Stimulated activated CD4-positive, alpha-beta T cell treated with anti-CD3 and anti-CD28 coated beads, Interleukin-12 subunit alpha, Interleukin-12 subunit beta, amount 100 ng/mL, for 24 hours (primary cell): ENCODE results near the gene NFIC.

ENCODE experiments used
- DNase-seq, 2 experiments: peaks; one replicate each; pipeline ENCODE4 v3.0.0-alpha.2; 2020; ENCODE audit warnings: low read depth in 2 of 2

Gene NFIC

DNA sequence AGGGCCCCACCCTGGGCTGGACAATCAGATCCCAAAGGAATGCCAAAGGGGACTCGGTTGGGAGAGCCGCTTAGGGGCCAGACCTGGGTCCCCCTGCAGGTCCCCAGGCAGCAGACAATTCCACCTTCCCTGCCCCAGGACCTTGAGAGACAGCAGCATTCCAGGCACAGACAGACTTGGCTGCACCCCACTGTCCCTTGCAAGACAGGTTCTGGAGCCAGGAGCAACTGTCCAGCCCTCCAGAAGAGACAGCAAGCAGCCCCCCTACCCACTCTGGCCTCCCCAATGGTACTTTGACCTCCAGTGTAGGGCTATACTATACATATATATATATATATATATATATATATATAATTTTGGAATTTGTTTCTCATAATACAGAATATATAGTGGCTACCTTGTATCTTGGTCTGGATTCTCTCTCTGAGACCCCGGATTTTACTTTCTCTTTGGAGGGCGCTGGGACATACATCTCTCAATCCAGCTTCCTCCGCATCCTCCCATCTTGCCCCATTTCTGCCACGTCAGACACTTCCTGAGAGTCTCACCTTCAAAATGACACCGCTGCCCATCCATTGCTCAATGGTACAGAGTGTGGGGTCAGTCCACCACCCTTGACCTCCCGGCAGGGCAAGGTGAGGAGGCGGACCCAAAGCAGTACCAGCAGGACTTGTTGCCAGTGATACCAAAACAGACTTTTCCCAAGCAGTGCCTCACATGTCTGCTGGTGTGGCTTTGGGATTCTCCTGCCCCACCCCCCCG, 101.2 kb downstream of the NFIC start:
- no peak for DNase-seq

GRCh38 chr19:3468211-3468610, 101.8 kb downstream of the NFIC start:
- no peak for DNase-seq

DNA sequence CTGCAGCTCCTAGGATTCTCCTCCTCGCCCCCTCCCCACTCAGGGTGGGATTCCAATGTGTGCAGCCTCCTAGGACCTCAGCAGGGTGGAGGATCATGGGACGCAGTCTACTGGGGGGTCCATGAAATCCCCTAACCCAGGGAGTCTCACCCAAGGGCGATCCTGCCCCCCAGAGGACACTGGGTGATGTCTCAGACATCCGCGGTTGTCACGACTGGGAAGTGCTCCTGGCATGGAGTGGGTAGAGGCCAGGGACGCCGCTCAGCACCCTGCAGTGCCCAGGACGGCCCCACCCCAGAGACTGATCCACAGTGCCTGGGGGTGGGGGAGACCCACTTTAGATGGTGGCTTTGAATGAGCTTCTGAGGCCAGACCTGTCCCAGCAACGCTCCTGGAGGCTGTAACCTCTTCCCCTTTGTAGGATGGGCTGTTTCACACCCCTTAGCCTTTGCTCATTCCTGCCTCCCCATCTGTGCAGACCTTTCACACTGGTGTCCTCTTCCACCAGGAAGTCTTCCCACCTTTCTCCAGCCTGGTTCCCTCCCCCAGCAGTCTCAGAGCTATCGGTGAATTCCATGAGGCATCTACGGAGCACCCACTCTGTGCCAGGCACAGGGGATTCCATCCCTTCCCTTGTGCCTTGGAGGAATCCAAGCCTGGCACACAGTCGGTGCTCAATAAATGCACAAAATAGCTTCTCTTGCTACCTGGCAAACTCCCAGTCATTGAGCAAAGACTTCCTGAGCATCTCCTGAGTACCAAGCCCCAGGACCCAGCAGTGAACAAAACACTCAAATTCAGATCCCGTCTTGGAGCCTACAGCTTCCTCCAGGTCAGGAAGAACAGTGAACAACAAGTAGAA, 103.5 kb downstream of the NFIC start:
- DNase-seq, result no peak

DNA sequence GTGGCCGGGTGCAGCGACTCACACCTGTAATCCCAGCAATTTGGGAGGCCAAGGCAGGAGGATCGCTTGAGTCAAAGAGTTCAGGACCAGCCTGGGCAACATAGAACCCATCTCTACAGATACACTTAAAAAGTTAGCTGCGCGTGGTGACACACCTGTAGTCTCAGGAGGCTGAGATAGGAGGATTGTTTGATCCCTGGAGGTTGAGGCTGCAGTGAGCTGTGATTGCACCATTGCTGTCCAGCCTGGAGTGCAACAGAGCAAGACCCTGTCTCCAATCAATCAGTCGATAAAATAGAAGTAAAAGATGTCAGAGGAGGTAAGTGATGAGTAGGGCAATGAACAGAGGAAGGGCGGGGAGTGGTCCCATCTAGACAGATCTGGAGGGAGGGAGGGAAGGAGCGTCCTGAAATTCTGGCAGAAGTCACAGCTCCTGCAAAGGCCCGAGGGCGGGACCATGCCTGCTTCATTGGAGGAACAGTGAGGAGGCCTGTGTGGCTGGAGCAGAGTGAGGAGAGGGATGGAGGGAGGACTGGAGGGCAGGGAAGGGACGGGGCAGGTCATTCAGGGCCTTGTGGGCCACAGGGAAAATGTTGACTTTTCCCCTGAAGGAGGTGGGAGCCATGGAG, 104.2 kb downstream of the NFIC start:
- no peak for DNase-seq

DNA sequence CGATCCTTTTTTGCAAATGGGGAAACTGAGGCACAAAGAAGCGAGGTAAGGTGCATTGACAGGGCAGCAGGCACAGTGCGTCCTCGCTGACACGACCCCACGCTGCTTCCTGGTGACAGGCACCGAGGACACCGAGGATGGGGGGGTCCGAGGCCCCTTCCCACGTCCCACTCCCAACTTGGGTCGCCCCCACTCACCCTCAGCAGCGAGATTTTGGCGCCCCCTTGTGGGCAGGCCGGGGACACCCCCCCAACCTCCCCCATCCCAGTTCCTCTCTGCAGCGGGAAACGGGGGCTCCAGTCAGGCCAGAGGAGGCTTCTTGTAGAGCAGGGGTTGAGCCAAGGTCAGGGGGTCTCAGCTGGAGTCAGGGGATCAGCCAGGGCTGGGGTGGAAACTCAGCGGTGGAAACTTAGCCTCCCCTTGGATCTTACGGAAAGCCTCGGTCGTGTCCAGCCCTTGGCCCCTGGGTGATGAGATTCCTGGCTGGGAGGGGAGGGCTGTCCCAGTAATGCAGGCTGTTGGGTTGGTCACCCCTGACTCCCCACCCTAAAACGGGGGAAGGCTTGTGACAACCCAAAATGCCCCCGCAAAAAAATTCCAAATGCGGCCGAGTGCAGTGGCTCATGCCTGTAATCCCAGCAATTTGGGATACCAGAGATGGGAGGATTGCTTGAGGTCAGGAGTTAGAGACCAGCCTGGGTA, 105.7 kb downstream of the NFIC start:
- DNase-seq, result peak in 1 of 2 experiments; percentile 45

DNA sequence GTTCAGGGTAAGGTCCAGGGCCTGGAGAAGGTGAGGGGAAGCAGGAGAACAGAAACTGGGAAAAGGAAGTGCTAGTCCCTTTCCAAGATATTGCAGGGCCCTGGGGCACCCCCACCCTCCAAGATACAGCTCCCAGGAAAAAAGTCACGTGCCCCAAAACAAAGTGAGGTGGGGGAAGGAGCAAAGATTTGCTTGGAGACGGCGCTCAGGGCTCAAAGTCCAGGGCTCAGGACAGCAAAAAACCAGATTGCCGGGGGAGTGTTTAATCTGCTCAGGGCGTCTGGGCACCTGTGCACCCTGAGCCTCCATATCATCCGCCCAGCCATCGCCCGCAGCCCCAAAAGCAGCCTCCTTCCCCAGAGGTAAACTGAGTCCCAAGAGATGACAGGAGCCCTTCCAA, 107.6 kb downstream of the NFIC start:
- DNase-seq, result no peak

- no peak for DNase-seq
These were observed 108.2 kb downstream of the NFIC start for GRCh38 chr19:3474614-3475013.

DNA sequence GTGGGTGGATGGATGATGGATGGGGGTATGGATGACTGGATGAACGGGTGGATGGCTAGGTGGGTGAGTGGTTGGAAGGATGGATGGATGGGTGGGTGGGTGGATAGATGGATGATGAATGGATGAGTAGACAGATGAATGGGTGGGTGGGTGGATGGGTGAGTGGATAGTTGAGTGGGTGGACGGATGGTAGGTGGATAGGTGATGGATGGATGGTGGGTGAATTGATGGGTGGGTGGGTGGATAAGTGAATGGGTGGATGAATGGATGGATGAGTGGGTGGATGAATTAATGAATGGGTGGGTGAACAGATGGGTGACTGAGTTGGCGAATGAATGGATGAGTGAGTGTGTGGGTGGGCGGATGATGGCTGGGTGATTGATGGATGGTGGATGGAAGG, 109.1 kb downstream of the NFIC start:
- DNase-seq, result no peak

DNA sequence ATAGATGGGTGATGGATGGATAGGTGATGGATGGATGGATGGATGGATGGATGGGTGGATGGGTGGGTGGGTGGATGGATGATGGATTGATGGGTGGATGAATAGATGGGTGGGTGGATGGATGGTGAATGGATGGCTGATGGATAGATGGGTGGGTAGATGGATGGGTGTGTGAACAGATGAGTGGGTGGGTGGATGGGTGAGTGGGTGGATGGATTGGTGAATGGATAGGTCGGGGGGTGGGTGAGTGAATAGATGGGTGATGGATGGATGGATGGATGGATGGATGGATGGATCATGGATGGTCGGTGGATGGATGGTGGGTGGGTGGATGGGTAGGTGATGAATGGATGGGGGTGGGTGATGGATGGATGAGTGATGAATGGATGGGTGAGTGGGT, 110.4 kb downstream of the NFIC start:
- no peak for DNase-seq

DNA sequence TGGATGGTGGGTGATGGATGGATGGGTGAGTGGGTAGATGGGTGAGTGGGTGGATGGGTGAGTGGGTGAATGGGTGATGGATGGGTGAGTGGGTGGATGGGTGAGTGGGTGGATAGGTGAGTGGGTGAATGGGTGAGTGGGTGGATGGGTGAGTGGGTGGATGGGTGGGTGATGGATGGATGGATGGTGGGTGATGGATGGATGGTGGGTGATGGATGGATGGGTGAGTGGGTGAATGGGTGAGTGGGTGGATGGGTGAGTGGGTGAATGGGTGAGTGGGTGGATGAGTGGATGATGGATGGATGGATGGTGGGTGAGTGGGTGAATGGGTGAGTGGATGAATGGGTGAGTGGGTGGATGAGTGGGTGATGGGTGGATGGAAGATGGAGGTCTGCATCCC, 111.1 kb downstream of the NFIC start:
- no peak for DNase-seq

- no peak for DNase-seq
These were observed 111.6 kb downstream of the NFIC start for GRCh38 chr19:3477951-3478350.

DNA sequence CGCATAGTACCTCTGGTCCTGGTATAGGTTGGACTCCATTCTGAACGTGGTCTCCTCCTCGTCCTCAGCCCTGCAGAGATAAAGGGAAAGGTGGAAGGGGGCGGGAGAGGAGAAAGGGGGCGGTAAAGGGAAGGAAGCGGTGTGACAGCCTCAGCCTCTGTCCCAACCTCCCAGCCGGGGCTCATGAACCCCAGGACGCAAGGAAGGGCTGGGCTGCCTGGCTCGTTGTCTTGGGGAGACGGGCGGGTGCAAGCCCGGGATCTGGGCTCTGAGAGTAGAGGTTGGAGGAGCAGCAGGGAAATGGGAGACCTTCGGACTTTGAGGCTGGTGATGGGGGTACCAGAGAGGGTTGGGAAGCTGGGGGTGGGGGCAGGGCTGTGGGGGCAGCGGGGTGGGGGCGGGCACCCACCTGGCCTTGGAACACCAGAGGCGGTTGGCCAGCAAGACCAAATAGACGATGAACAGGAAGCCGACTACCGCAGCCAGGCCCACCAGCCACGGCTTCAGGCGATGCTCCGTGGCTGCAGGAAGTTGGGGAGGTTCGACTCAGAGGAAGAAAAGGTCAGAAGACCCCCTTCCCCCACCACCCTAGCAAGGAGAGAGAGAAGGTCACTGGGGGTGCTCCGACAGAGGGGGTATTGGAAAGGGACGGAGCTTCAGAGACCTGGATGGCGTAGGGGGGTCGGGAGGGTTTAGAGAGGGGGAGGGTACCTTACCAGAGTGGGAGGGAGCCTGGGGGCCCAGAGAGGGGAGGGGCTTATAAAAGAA, 112.2 kb downstream of the NFIC start:
- no peak for DNase-seq

DNA sequence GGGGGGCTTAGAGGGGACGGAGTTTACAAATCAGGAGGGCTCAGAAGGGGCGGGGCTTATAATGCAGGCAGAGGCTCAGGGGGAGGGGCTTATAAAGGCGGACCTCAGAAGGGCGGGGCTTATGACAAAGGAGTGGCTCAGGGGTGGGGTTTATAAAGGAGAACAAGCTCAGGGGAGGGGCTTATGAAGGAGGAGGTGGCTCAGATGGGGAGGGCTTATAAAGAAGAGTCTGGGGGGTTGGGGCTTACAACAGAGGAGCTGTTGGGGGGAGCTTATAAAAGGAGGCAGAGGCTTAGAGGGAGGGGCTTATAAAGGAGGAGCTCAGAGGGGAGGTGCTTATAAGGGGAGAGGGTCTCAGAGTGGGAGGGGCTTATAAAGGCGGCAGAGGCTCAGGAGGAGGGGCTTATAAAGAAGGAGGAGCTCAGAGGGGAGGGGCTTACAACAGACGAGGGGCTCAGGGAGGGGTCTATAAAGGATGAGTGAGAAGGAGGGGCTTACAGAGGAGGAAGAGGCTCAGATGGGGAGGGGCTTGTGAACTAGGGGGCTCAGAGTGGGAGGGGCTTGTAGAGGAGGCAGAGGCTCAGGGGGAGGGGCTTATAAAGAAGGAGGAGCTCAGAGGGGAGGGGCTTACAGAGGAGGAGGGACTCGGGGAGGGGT, 112.9 kb downstream of the NFIC start:
- no peak for DNase-seq

GRCh38 chr19:3479834-3480215, 113.4 kb downstream of the NFIC start:
- no peak for DNase-seq

GRCh38 chr19:3480383-3481091, 114.2 kb downstream of the NFIC start, which contains the start of gene SMIM24:
TSS of gene SMIM24 (minus strand) at chr19:3480525. CDS start at chr19:3480463, 62 bp downstream.
- no peak for DNase-seq

DNA sequence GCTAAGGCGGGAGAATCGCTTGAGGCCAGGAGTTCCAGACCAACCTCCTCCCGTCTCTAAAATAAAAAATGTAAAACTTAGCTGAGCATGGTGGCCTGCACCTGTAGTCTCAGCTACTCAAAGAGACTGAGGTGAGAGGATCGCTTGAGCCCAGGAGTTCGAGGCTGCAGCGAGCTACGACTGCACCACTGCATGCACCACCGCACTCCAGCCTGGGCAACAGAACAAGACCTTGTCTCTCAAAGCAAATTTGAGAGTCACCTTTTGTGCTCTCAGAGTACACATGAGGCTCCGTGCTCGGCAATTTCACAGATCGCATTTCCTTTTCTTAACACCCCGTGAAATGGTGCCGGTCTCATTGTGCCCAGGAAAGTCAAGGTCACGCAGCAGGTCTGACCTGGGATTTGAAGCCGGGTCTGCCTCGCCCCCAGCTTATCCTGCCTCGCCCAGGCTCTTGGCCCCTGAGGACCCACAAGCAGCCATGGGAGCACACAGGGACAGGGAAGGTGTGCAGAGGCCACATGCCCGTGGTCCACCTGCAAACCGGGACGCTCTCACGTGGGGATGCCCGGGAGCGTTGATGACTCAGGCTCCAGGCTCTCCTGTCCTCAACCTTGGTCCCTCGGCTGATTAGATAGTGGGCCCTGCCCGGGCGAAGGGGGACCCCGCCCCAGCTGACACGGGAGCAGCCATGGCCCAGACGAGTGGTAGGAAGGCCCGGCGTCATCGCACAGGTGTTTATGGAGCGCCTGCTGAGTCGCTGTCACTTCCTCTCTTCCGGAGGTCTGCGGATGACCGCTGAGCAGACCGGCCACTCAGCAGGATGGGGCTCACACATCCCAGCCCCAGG, 115.1 kb downstream of the NFIC start:
- no peak for DNase-seq

DNA sequence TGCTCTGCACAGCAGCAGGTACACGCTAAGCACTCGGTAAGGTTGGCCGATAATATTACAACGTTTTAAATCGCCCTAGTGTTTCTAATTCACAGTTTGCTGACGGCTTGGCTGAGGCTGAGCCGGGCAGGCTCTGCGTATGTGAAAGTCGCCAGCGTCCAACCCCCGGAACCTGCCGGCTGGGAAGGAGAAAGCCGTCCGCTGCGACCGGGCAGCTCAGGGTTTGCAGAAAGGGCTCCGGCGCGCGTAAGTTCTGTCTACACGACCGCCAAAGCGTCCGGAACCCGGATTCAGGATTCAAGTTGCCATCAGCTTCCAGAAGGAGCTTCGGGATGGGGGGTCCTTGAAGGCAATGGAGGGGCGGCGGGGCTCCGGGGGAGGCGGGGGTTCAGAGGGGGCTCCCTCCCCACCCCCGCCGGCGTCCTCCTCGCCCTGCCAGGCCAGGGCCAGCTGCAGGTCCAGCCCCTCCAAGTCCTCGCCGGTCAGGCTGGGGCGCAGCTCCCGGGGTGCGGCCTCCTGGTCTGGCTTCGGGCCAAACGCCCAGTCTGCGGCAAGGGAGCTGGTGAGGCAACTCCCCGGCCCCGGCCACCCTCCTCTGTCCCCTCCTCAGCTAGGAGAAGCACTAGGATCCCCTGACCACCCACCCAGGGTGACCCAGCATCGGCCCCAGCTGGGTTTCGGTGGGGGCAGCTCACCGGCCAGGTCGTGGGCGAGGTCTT, 116.3 kb downstream of the NFIC start:
- DNase-seq, result no peak

DNA sequence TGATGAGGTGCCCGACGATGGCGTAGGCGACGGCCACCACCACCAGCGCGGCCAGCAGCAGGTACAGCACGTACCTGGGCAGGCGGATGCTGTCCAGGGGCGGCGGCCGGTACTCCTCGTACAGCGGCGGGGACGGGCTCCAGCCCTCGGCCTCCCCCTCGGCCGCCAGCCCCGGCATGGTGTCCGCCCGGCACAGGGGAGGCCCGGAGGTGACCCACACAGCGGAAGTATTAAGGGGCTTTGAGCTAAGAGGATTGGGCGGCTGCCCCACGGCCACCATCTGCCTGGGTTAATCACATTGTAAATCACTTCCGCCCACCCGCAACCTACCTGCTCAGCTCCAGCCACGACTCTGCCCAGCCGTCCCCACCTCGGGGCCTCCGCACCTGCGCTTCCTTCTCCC, 116.8 kb downstream of the NFIC start, which contains the start of gene SMIM44:
TSS of gene SMIM44 (minus strand) at position 216 of the 403 bp plus-strand sequence. CDS start at position 178, 38 bp downstream.
- no peak for DNase-seq
